ENCODE measurements around the gene SEPTIN1. TPM values are rescaled to one million over a fixed set of nuclear protein-coding genes. Genes with fewer than 3 reads are reported as not detected.

Gene SEPTIN1
- total RNA-seq, 5 donors from 2014 or later (not counting 1 experiment from before 2014, with no cell fraction given): 191 to 259 (median 229) TPM

- H3K9me3 ChIP-seq: no peaks in the 10 kb centered on the region
- no peak overlapping the region for H3K27ac ChIP-seq (ENCODE audit: low read length)
- ChIA-PET CTCF (interaction anchor here in 1 of 2 donors (1.0 to 1.7 kb wide), 6 partner anchors 15 to 240 kb away, joined by 3 to 32 read pairs (median 4); partner anchors contain the start of genes CD2BP2, DCTPP1 and ZNF771), POLR2A (interaction anchor here (1.3 to 1.7 kb wide), 2 partner anchors 13 kb away, joined by 5 to 6 read pairs; partner anchors contain the start of gene SEPTIN1 (in 2 of the 2))
- Mint-ChIP-seq H3K27me3 (no peaks in the 10 kb centered on the region), H3K9me3 (no peaks in the 10 kb centered on the region), H3K4me1 (peaks cover 52 to 54% (median 53%) of the 10 kb centered on the region in 3 donors), H3K4me3 (peak overlapping the region; percentile 79 to 83 (median 80)), H3K27ac (peak overlapping the region; percentile 93 to 95), H3K36me3 (peaks cover 11% of the 10 kb centered on the region)
- H3K4me3 ChIP-seq (ENCODE audit: control insufficient read depth in 1 of 2, extremely low read depth in 1 of 2, low read length in 1 of 2): peak overlapping the region in 1 of 2 donors; percentile 66
- peak; percentile 5 to 11 (median 6) for ATAC-seq (replicated peaks in 1 of 4)
- no peaks in the 10 kb centered on the region for H3K27me3 ChIP-seq (replicated peaks in 1 of 2; ENCODE audit: control insufficient read depth in 2 of 2, extremely low read depth in 1 of 2, insufficient read depth in 2 of 2, low read length in 1 of 2)
- H3K36me3 ChIP-seq (ENCODE audit: control insufficient read depth in 2 of 2, extremely low read depth in 1 of 2, insufficient read depth in 1 of 2, low read length in 1 of 2): peaks cover 6 to 13% of the 10 kb centered on the region in 2 donors
- WGBS (ENCODE audit: insufficient coverage): under 1% methylated on average over 55 of the region's 76 CpGs
- H3K4me1 ChIP-seq (ENCODE audit: control insufficient read depth in 1 of 2, extremely low read depth in 1 of 2, insufficient read depth in 2 of 2, low read length in 2 of 2): peaks cover 22 to 44% of the 10 kb centered on the region in 2 experiments
- no peak for DNase-seq
Observed at GRCh38 chr16:30369938-30370455, 12.4 kb downstream of the SEPTIN1 start.

- peaks cover 16% of the 10 kb centered on the region for H3K36me3 Mint-ChIP-seq
- peaks cover 22 to 44% of the 10 kb centered on the region in 2 experiments for H3K4me1 ChIP-seq (ENCODE audit: control insufficient read depth in 1 of 2, extremely low read depth in 1 of 2, insufficient read depth in 2 of 2, low read length in 2 of 2)
- ChIA-PET POLR2A (no interaction called here), CTCF (interaction anchor here in 1 of 2 donors (0.5 to 1.5 kb wide), 5 partner anchors 9 to 268 kb away, joined by 3 to 6 read pairs (median 4); partner anchors contain the start of gene CD2BP2)
- ATAC-seq (replicated peaks in 1 of 4): no peak
- H3K27me3 Mint-ChIP-seq: no peaks in the 10 kb centered on the region
- peak overlapping the region; percentile 85 to 91 (median 86) for H3K4me3 Mint-ChIP-seq
- H3K27me3 ChIP-seq (replicated peaks in 1 of 2; ENCODE audit: control insufficient read depth in 2 of 2, extremely low read depth in 1 of 2, insufficient read depth in 2 of 2, low read length in 1 of 2): no peaks in the 10 kb centered on the region
- peaks cover 53 to 54% (median 53%) of the 10 kb centered on the region in 3 donors for H3K4me1 Mint-ChIP-seq
- no peaks in the 10 kb centered on the region for H3K9me3 Mint-ChIP-seq
- peak in 1 of 35 experiments; percentile 40 for DNase-seq
- peak overlapping the region; percentile 62 to 66 for H3K4me3 ChIP-seq (ENCODE audit: control insufficient read depth in 1 of 2, extremely low read depth in 1 of 2, low read length in 1 of 2)
- H3K27ac ChIP-seq (ENCODE audit: low read length): peak overlapping the region; percentile 57
- under 1% methylated on average over 40 of the region's 45 CpGs for WGBS (ENCODE audit: insufficient coverage)
- peak overlapping the region; percentile 55 to 92 for H3K27ac Mint-ChIP-seq
- no peaks in the 10 kb centered on the region for H3K9me3 ChIP-seq
- H3K36me3 ChIP-seq (ENCODE audit: control insufficient read depth in 2 of 2, extremely low read depth in 1 of 2, insufficient read depth in 1 of 2, low read length in 1 of 2): peaks cover 9 to 20% of the 10 kb centered on the region in 2 donors
Observed at GRCh38 chr16:30369091-30369937, 13.0 kb downstream of the SEPTIN1 start.

- POLR2A ChIA-PET: no interaction called here
- Histone ChIP-seq H3K27ac (ENCODE audit: low read length) (peak overlapping the region; percentile 57), H3K4me1 (ENCODE audit: control insufficient read depth in 1 of 2, extremely low read depth in 1 of 2, insufficient read depth in 2 of 2, low read length in 2 of 2) (peaks cover 22 to 44% of the 10 kb centered on the region in 2 experiments), H3K9me3 (no peaks in the 10 kb centered on the region), H3K36me3 (ENCODE audit: control insufficient read depth in 2 of 2, extremely low read depth in 1 of 2, insufficient read depth in 1 of 2, low read length in 1 of 2) (peaks cover 9 to 21% of the 10 kb centered on the region in 2 donors), H3K27me3 (replicated peaks in 1 of 2; ENCODE audit: control insufficient read depth in 2 of 2, extremely low read depth in 1 of 2, insufficient read depth in 2 of 2, low read length in 1 of 2) (no peaks in the 10 kb centered on the region), H3K4me3 (ENCODE audit: control insufficient read depth in 1 of 2, extremely low read depth in 1 of 2, low read length in 1 of 2) (peak overlapping the region; percentile 62 to 66)
- Mint-ChIP-seq H3K4me3 (peak overlapping the region; percentile 85 to 91 (median 86)), H3K27ac (peak overlapping the region; percentile 55 to 92), H3K4me1 (peaks cover 53 to 54% (median 53%) of the 10 kb centered on the region in 3 donors), H3K9me3 (no peaks in the 10 kb centered on the region), H3K36me3 (peaks cover 17% of the 10 kb centered on the region), H3K27me3 (no peaks in the 10 kb centered on the region)
- WGBS (ENCODE audit: insufficient coverage): 0% methylated on average over 2 of the region's 4 CpGs
- ATAC-seq (replicated peaks in 1 of 4) (no peak), DNase-seq (no peak)
- CTCF ChIA-PET: interaction anchor here in 1 of 2 donors (0.5 to 1.5 kb wide), 4 partner anchors 14 to 268 kb away, joined by 3 to 6 read pairs (median 4); partner anchors contain the start of gene CD2BP2
Observed at GRCh38 chr16:30368792-30369090, 13.6 kb downstream of the SEPTIN1 start.

GRCh38 chr16:30368122-30368791 lies 14.1 kb downstream of the SEPTIN1 start:
- WGBS (ENCODE audit: insufficient coverage): 23% methylated on average over 4 of the region's 8 CpGs
- H3K27ac Mint-ChIP-seq: peak overlapping the region; percentile 55 to 92
- ChIA-PET POLR2A (no interaction called here), CTCF (interaction anchor here in 1 of 2 donors (1.2 kb wide), 1 partner anchor 41 kb away, joined by 4 read pairs; no protein-coding TSS in a partner anchor)
- Histone ChIP-seq H3K36me3 (ENCODE audit: control insufficient read depth in 2 of 2, extremely low read depth in 1 of 2, insufficient read depth in 1 of 2, low read length in 1 of 2) (peaks cover 9 to 26% of the 10 kb centered on the region in 2 donors), H3K27ac (ENCODE audit: low read length) (peak overlapping the region; percentile 57), H3K4me3 (ENCODE audit: control insufficient read depth in 1 of 2, extremely low read depth in 1 of 2, low read length in 1 of 2) (peak overlapping the region; percentile 62 to 66), H3K4me1 (ENCODE audit: control insufficient read depth in 1 of 2, extremely low read depth in 1 of 2, insufficient read depth in 2 of 2, low read length in 2 of 2) (peaks cover 22 to 44% of the 10 kb centered on the region in 2 experiments), H3K27me3 (replicated peaks in 1 of 2; ENCODE audit: control insufficient read depth in 2 of 2, extremely low read depth in 1 of 2, insufficient read depth in 2 of 2, low read length in 1 of 2) (no peaks in the 10 kb centered on the region), H3K9me3 (no peaks in the 10 kb centered on the region)
- no peak for DNase-seq
- peak overlapping the region; percentile 85 to 91 (median 86) for H3K4me3 Mint-ChIP-seq
- H3K27me3 Mint-ChIP-seq: no peaks in the 10 kb centered on the region
- H3K4me1 Mint-ChIP-seq: peaks cover 53 to 55% (median 54%) of the 10 kb centered on the region in 3 donors
- peaks cover 21% of the 10 kb centered on the region for H3K36me3 Mint-ChIP-seq
- no peak for ATAC-seq (replicated peaks in 1 of 4)
- H3K9me3 Mint-ChIP-seq: no peaks in the 10 kb centered on the region

- Mint-ChIP-seq H3K27me3 (no peaks in the 10 kb centered on the region), H3K4me1 (peaks cover 50 to 57% (median 56%) of the 10 kb centered on the region in 3 donors), H3K4me3 (peak overlapping the region; percentile 85 to 91 (median 86)), H3K9me3 (no peaks in the 10 kb centered on the region), H3K27ac (peak overlapping the region; percentile 55 to 92), H3K36me3 (peaks cover 26% of the 10 kb centered on the region)
- H3K9me3 ChIP-seq: no peaks in the 10 kb centered on the region
- ATAC-seq (replicated peaks in 1 of 4): no peak
- H3K4me1 ChIP-seq (ENCODE audit: control insufficient read depth in 1 of 2, extremely low read depth in 1 of 2, insufficient read depth in 2 of 2, low read length in 2 of 2): peaks cover 22 to 44% of the 10 kb centered on the region in 2 experiments
- WGBS (ENCODE audit: insufficient coverage): 77% methylated on average over 5 of the region's 10 CpGs
- peaks cover 9 to 29% of the 10 kb centered on the region in 2 donors for H3K36me3 ChIP-seq (ENCODE audit: control insufficient read depth in 2 of 2, extremely low read depth in 1 of 2, insufficient read depth in 1 of 2, low read length in 1 of 2)
- peak overlapping the region; percentile 9 for H3K27ac ChIP-seq (ENCODE audit: low read length)
- ChIA-PET POLR2A (no interaction called here), CTCF (no interaction called here)
- no peak for DNase-seq
- no peaks in the 10 kb centered on the region for H3K27me3 ChIP-seq (replicated peaks in 1 of 2; ENCODE audit: control insufficient read depth in 2 of 2, extremely low read depth in 1 of 2, insufficient read depth in 2 of 2, low read length in 1 of 2)
- peak overlapping the region; percentile 32 to 66 for H3K4me3 ChIP-seq (ENCODE audit: control insufficient read depth in 1 of 2, extremely low read depth in 1 of 2, low read length in 1 of 2)
Observed at GRCh38 chr16:30367349-30368009, 14.9 kb downstream of the SEPTIN1 start.

Data from T-cell (primary cell).